ENCODE measurements around the gene ZNF275.
"Not testable (repeated sequence)": the region's sequence is repeated elsewhere in the genome, so short reads cannot be mapped to it uniquely, and the experiment has no call there.

The ZNF275 gene

GRCh38 chrX:153361781-153362397 is 27.9 kb downstream of the ZNF275 start:
- no peak for DNase-seq

GRCh38 chrX:153365670-153366069 is 31.7 kb downstream of the ZNF275 start:
- no peak for DNase-seq

GRCh38 chrX:153366119-153366518 is 32.2 kb downstream of the ZNF275 start:
- DNase-seq = no peak

DNA sequence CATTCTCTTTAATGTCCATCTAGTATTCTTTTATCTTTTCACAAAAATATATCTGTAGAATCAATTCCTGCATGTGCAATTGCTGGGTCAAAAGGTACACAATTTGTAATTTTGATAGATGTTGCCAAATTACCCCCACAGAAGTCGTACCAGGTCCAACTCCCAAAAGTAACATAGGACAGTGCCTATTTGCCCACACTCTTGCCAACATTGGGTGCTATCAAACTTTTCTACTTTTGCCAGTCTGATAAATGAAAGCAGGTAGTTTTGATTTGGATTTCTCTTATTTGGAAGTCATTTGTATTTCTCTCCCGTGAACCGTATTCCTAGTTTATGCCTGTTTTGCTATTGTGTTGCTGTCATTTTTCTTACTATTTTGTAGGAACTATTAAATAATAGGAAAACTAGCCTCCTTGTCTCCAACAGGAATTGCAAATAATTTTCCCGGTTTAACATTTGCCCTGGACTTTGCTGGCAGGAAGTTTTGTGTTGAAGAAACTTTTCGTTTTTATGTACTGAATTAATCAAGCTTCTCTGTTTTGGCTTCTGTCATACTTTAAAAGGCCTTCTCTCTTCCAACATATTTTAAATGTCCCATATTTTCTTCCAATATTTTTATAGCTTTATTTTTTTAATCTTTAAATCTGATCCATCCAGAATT is 33.1 kb downstream of the ZNF275 start:
- DNase-seq = no peak

DNA sequence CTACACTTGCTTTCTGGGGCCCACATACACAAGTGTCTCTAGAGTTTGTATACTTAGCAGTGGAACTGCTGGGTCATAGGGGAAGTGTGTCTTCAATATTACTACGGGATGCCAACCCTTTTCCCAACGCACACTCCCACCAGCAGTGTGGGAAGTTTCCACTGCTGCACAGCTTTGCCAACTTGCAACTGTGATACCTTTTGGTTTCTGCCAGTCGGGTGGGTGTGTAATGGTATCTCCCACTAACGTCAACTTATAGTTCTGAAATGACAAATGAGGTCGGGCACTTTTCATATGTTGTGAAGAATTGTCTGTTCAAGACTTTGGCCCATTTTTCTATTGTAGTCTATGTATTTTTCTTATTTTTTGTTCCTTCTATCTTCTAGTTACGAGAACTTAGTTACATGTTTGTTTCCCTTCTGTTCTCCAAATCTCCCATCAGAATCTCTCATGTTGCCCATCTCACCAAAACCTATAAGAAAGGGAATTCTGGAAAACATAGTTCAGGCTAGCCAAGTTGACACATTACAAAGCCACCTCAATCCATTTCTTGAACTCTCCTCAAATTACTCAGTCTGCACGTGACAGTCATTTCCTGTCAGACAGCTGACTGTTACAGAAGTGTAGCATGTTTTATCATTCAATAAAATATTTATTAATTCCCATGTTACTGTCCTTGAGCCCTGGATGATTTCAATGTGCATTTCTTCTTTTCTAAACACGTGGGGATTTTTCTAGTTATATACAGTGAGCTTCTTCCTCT is 36.5 kb downstream of the ZNF275 start:
- no peak for DNase-seq

DNA sequence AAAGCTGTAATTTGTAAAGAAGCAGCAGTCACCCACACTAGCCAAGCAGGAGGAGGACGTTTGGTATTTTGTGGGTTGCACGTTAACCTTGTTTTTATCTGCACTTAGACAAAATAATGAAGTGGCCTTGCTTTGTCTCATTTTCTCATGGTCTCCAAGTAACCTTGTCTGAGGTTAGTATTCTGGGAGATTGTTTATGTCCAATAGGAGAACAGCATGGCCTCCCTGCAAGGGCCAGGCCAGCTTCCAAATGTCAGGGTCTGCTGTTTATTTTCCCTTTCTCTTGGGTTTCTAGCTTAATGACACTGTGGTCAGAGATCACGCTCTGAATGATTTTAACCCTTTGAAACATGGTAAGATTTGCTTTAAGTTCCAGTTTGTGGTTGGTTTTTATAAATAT is 37.3 kb downstream of the ZNF275 start:
- DNase-seq = no peak

DNA sequence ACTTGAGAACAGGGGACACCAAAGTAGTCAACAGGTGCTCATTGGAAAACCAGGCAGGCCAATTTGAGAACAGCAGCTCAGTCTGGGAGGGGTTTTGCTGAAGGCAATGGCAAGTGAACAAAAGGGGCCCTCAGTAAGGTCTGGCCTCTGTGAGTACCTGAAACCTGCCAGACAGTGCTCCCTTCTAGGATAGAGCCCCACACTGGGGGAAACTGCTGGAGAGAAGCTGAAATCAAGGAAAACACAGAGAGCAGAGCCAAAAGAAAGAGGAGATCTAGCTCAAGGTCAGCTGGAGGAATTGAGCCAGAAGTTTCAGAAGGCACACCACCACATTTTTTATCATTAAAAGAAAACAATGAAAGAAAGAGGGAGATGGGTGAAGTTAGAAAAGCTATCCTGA is 39.0 kb downstream of the ZNF275 start:
- DNase-seq = no peak

- no peak for DNase-seq
Measured at GRCh38 chrX:153374426-153374825, 40.5 kb downstream of the ZNF275 start.

DNA sequence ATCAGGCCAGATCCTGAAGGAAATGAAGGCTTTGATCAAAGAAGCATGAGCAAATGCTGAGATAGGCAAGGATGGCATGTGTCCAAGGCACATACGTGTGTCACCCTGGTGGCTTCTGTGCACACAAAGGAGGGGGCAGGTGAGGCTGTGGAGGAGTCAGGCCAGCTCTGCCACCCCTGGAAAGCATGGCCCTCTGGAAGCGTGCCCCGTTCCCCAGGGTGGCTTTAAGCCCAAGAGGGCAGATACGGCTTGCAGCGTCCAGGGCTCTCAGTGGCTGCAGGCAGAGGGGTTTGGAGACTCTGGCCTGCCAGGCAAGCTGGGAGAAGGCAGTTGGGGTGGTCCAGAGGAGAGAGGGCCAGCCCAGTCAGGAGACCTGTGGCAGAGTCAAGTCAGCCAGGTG is 41.6 kb downstream of the ZNF275 start:
- no peak for DNase-seq

- DNase-seq = no peak
Measured at GRCh38 chrX:153377727-153378126, 43.8 kb downstream of the ZNF275 start.

- DNase-seq = no peak
Measured at GRCh38 chrX:153378607-153379006, 44.7 kb downstream of the ZNF275 start.

GRCh38 chrX:153379508-153379907 is 45.6 kb downstream of the ZNF275 start:
- DNase-seq = no peak

DNA sequence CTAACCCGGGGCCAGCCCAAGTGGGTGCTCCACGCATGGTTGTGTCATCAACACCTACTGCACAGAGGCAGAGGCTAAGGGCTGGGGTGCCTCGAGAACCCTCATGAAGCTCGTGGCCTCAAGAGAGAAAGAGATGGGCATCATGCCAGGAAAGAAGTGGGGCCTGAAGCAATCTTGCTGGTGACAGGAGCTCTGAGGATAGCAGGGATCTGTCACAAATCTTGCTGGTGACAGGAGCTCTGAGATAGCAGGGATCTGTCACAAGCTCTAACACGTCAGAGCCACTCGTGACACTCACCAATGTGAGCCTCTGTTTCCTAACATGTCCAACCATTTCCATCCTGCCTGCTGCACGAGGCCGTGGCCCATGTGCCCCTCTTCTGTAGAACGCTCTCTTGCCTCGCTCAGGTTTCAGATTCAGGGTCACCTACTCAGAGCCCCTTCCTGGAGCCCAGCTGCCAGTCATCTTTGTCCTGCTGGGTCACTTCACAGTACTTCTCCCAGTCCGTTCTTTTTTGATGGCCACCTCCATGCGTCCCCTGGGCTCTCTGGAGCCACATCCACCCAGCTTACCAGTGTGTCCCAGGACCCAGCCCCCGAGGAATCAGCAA is 46.1 kb downstream of the ZNF275 start:
- DNase-seq = no peak

- DNase-seq = no peak
Measured at GRCh38 chrX:153380691-153381090, 46.7 kb downstream of the ZNF275 start.

- DNase-seq = peak; percentile 82
Measured at GRCh38 chrX:153381684-153382532, 48.0 kb downstream of the ZNF275 start.

DNA sequence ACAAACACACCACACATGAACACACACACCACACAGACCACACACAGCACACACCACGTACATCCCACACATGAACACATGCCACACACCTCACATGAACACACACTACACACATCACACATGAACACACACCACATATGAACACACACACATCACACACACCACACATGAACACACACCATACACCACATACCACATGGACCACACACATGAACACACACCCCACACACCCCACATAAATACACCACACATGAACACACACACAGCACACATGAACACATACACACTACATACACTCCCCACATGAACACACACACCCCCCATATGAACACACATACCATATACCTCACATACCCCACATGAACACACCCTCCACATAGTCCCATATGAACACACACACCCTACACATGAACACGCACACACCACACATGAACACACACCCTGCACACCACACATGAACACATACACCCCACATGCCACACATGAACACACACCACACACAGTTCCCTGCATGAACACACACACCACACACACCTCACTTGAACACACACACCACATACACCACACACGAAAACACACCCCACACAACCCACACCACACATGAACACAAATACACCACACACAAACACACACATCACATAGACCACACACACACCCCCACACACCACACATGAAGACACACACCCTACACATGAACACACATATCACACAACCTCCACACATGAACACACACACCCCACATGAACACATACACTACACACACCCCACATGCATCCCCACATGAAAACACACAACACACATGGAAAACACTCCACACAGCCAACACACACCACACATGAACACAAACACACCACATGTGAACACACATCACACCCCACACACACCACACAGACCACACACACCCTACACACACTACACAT is 48.9 kb downstream of the ZNF275 start:
- no peak for DNase-seq

DNA sequence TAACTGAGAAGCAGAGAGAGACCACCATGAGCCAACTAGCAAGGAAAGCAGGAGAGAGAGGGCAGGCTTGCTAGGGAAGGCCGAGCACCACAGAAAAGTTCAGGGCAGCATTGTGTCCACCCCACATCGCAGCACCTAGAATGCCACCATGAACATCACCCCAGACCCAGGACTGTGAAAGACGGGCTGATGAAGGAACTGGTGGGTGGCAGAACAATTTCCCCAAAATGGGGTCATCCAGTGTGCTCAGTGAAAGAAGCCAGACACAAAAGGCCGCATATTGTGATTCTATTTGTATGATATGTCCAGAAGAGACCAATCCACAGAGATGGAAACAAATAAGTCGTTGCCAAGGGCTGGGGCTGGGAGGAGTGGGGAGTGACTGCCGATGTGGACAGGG is 50.4 kb downstream of the ZNF275 start:
- no peak for DNase-seq

- not testable (repeated sequence) for DNase-seq
Measured at GRCh38 chrX:153384973-153385372, 51.0 kb downstream of the ZNF275 start.

DNA sequence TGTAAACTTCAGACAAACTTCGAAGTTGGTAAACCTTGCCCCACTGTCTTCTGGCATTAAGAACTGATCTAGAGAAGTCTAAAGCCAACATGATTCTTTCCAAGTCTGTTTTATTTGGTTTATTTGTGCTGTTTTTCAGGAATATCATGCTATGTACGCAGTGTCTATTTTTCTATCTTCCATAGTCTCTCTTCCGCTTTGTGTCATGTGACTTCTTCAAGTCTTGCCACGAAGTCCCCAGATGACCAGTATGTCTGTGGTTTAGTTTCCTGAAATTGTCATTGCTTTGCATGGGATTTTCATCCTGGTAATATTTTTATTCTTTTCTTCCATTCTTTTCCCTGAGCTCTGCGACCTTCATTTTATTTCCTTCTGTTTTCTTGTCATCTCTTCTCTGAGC is 52.1 kb downstream of the ZNF275 start:
- no peak for DNase-seq

DNA sequence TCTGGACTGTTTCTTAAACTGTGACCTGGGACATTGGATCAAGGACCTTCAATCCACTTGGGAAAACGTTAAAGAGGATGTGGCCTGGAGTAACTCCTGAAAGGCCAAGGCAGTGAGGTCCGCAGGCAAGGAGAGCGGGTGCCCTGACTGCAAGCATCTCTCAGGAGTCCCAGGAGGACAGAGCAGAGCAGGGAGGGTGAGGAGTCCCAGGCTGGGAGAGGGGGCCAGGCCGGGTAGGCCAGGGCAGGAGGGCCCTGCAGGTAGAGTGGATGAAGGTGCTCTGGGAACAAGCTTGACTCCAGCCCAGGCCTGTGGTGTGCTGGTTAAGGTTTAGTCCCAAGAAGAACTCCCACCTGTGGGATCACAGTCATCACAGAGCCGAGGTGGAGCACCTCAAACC is 53.4 kb downstream of the ZNF275 start:
- DNase-seq = no peak

GRCh38 chrX:153387987-153388721 is 54.2 kb downstream of the ZNF275 start:
- DNase-seq = no peak

Data from right forelimb (tissue), 1 donor.